ELF-1 (cell line): ENCODE measurements around the gene TOP1.

Experiments
- DNase-seq: peaks from one replicate; pipeline ENCODE4 v3.0.0-alpha.2; 2016; ENCODE audit warnings: low read depth, low spot score

The TOP1 gene

GRCh38 chr20:41143354-41143753 lies 114.7 kb downstream of the TOP1 start:
- no peak for DNase-seq

- DNase-seq, result no peak
Measured at GRCh38 chr20:41145317-41145716, 116.7 kb downstream of the TOP1 start.

DNA sequence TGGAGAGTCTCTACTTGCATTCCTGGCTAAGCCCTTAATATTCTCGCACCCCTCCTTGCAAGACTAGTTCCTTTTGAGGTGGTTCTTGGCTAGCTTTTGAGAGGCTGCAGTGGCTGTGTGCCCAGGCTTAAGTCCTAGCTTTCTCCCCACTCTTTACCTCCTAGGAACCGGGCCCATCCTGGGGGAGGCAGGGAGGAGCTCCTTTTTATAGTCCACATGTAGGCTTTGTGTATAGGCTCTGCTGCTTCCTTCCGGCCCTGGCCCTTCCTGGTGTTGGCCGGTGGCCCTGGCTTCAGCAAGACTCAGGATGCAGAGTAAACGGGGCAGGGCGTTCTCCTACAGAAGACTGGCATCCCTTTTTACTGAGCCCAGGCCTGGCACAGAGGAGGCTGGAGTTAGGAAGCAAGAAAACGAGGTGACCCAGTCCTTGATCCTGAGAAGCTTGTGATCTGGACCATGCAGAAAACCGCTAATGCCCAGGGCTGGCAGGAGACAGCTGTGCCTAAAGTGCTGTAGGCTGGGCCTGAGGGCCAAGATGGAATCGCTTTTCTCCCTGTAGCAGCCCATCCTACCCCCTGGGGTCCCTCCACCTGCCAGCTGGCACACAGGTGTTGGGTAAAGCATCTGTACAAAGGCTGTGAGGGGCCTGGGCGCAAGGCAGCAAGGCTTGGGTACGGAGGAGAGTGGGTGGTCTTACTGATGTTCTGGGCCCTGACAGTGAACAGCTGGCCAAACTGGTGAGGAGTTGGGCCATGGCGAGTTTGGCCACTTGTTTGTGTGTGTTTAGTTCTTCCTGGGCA lies 117.4 kb downstream of the TOP1 start:
- no peak for DNase-seq

DNA sequence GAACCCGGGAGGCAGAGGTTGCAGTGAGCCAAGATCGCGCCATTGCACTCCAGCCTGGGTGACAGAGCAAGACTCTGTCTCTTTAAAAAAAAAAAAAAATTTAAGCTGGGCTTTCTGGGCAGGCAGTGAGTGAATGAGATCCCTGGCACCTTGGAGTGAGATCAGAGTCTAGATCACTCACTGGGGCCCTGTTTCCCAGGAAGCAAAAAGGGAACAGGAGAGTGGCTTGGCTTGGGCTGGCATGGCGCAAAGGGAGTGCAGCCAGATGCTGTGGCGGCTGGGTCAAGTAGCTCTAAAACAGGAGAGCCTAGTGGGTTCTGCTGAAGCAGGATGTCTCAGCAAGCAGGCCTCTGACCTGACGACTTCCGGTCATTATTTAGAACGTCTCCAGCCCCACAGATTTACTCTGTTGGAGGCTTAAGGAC lies 119.2 kb downstream of the TOP1 start:
- DNase-seq, result no peak

DNA sequence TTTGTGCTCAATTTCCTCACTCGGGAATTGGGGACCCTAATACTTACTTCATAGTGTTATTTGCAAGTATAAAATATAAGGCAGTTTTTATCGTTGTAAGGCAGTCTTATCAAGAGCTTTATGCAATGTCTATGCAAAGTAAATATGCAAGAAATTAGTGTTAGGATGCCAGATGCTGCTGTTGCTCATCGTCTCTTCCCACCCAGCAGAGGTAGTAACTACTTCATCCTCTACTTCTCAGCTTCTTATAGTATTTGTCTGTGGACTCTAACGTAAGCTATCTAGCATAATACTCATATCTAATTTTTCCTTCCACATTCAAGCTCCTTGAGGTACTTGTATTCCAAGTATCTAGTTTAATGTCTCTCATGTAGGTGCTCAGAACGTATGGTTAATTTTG lies 120.3 kb downstream of the TOP1 start:
- DNase-seq, result no peak

DNA sequence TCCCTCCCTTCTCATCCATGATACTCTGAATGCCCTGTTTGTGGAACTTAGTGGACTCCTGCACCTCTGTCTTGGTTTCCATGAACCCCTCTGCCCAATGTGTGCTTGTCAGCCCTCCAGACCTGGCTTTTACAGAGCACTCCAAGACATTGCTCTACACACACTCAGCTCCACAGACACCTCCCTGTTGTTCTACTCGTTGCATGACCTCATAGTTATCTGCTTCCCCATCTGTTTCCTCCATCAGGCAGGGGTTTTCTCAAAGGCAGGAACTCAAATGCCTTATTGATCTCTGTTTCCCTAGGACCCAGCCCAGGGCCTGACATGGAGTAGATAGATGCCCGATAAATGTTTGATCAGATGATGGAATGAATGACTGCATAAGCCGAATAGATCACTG lies 122.0 kb downstream of the TOP1 start:
- DNase-seq, result no peak

GRCh38 chr20:41151134-41151869 lies 122.7 kb downstream of the TOP1 start:
- DNase-seq, result no peak

DNA sequence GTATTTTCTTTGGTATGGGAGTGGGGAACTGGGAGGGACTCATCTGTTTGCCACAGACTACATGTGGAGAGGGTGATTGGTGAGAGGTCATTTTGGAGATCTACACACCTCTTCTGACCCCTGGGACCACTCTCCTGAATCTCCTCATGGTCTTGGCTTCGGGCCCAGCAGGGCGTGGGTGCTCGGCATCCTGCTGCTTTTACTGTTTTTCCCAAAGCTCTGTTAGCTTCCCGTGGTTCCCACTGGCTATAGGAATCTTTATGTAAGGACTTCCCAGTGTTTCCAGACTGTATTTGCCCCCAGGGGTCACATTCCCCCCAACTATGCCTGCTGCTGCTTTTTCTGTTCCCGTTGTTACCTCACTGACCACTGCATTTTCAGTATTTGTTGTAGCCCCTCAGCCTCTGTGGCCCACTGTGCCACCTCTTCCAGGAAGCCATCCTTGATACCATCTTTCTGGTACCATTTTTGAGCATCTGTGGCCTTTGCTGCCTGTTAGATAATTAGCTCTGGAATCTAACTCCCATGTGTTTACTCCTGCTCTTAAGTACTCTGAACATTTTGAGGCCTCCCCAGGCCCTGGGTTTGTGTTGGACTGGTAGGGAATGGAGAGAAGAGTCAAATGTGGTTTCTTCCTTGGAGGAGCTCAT lies 123.6 kb downstream of the TOP1 start:
- no peak for DNase-seq

- DNase-seq, result no peak
Measured at GRCh38 chr20:41154436-41155176, 126.0 kb downstream of the TOP1 start.

DNA sequence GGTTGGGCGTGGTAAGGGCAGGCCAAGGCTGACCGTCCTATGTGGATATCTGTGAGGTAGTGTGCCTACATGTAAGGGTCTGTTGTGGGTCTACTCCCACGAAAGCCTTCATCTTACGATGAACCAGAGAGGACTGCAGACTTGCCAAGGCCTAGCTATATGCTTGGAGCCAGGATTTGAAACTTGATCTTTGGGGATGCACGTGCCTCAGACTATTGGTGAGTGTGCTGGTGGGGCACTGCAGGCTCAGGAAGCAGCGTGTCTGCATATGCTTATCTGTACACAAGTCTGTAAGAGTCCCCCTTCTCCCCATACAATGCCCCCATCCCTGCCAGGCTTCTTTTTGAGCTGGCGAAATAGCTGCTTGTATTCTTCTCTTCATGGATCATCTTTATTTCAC lies 126.6 kb downstream of the TOP1 start:
- no peak for DNase-seq

GRCh38 chr20:41158082-41158625 lies 129.5 kb downstream of the TOP1 start:
- DNase-seq, result peak; percentile 58

GRCh38 chr20:41159547-41159946 lies 130.9 kb downstream of the TOP1 start:
- peak; percentile 88 for DNase-seq

DNA sequence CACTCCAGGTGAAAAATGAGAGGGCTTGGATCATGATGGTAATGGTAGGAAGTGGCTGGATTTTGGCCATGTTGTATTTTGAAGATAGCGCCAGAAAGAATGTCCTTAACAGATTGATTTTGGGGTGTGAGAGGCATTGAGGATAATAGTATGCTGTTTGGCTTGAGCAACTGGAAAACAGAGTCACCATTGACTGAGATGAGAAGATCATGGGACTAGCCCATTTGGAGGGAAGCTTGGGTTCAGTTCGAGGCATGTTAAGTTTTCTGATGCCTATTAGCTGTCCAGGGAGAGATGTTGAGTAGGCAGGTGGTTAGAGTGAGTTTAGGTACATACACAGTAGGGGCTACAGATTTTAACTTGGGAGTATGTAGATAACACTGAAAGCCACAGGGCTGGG lies 132.1 kb downstream of the TOP1 start:
- DNase-seq, result no peak

- no peak for DNase-seq
Measured at GRCh38 chr20:41161886-41162285, 133.3 kb downstream of the TOP1 start.

- no peak for DNase-seq
Measured at GRCh38 chr20:41162396-41162795, 133.8 kb downstream of the TOP1 start.

DNA sequence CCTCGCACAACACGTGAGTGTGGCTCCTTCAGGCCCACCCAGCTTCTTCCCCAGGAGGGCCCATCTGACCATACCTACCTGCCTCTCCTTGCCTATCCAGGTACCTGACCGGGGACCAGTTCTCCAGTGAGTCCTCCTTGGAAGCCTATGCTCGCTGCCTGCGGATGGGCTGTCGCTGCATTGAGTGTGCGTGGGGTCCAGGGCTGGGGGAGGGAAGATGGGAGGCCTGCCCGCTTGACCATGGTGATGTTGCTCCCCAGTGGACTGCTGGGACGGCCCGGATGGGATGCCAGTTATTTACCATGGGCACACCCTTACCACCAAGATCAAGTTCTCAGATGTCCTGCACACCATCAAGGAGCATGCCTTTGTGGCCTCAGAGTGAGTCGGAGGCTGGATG lies 135.2 kb downstream of the TOP1 start:
- DNase-seq, result no peak

DNA sequence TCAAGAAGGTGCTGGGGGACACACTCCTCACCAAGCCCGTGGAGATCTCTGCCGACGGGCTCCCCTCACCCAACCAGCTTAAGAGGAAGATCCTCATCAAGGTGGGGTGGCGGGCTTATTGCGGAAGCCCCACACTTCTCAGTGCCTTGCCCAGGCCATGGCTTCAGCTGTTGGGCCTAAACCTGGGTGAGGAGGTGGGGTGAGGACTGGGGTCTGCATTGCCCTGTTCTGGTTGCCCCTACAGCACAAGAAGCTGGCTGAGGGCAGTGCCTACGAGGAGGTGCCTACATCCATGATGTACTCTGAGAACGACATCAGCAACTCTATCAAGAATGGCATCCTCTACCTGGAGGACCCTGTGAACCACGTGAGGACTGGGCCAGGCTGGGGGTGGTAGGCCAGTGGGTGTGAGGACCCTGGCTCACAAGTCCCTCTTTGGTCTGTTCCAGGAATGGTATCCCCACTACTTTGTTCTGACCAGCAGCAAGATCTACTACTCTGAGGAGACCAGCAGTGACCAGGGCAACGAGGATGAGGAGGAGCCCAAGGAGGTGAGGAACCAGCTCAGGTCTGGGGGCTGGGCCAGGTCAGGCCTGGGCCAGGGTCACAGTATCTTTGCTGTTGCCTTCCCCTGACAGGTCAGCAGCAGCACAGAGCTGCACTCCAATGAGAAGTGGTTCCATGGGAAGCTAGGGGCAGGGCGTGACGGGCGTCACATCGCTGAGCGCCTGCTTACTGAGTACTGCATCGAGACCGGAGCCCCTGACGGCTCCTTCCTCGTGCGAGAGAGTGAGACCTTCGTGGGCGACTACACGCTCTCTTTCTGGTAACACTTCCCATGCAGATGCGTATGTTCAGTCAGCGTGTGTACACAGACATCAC lies 136.6 kb downstream of the TOP1 start:
- DNase-seq, result no peak

- no peak for DNase-seq
Measured at GRCh38 chr20:41166201-41167117, 137.8 kb downstream of the TOP1 start.

GRCh38 chr20:41167118-41167470 lies 138.5 kb downstream of the TOP1 start:
- no peak for DNase-seq
